Activated gamma-delta T cell (primary cell): ENCODE data around the gene HACD2.
A peak's percentile ranks its signal among the peaks of the same experiment; 100 is the strongest.

Experiments used
- DNase-seq: peaks from one replicate; lab custom pipeline; 2025; lab: John Stamatoyannopoulos, UW

Gene HACD2

GRCh38 chr3:123483146-123483545 is 101.7 kb downstream of the HACD2 start:
- no peak for DNase-seq

- no peak for DNase-seq
These were observed 103.0 kb downstream of the HACD2 start for GRCh38 chr3:123481722-123482457.

- no peak for DNase-seq
These were observed 103.8 kb downstream of the HACD2 start for GRCh38 chr3:123481071-123481470.

- DNase-seq = no peak
These were observed 104.4 kb downstream of the HACD2 start for GRCh38 chr3:123480428-123480827.

GRCh38 chr3:123479891-123480290 is 105.0 kb downstream of the HACD2 start:
- DNase-seq = no peak

GRCh38 chr3:123478314-123478713 is 106.5 kb downstream of the HACD2 start:
- DNase-seq = no peak

GRCh38 chr3:123476967-123477750 is 107.7 kb downstream of the HACD2 start:
- DNase-seq = no peak

- no peak for DNase-seq
These were observed 109.1 kb downstream of the HACD2 start for GRCh38 chr3:123475786-123476185.

- DNase-seq = no peak
These were observed 113.7 kb downstream of the HACD2 start for GRCh38 chr3:123471106-123471505.

- DNase-seq = no peak
These were observed 115.4 kb downstream of the HACD2 start for GRCh38 chr3:123469323-123469995.

GRCh38 chr3:123467046-123467445 is 117.8 kb downstream of the HACD2 start:
- DNase-seq = no peak

GRCh38 chr3:123464211-123464610 is 120.6 kb downstream of the HACD2 start:
- no peak for DNase-seq

GRCh38 chr3:123459862-123460261 is 125.0 kb downstream of the HACD2 start:
- no peak for DNase-seq

- no peak for DNase-seq
These were observed 126.6 kb downstream of the HACD2 start for GRCh38 chr3:123458255-123458654.

- DNase-seq = no peak
These were observed 127.0 kb downstream of the HACD2 start for GRCh38 chr3:123457841-123458240.

- no peak for DNase-seq
These were observed 131.2 kb downstream of the HACD2 start for GRCh38 chr3:123453675-123454074.

GRCh38 chr3:123451186-123451585 is 133.7 kb downstream of the HACD2 start:
- no peak for DNase-seq

GRCh38 chr3:123449997-123450604 is 134.8 kb downstream of the HACD2 start:
- DNase-seq = no peak

GRCh38 chr3:123449102-123449996 is 135.5 kb downstream of the HACD2 start:
- DNase-seq = peak; percentile 19

GRCh38 chr3:123448536-123449101 is 136.2 kb downstream of the HACD2 start, which contains the start of gene ADCY5:
TSS of gene ADCY5 (minus strand) at chr3:123449090. CDS start at chr3:123448545, 545 bp downstream.
- no peak for DNase-seq
